ENCODE measurements around the gene PCLO. TPM values are rescaled to one million over a fixed set of nuclear protein-coding genes. Genes with fewer than 3 reads are reported as not detected.

Gene PCLO
- total and polyA plus RNA-seq, 2 of the 8 experiments (the other 6 are each of a cell fraction or from before 2014, with no cell fraction given): 1.5 to 3.2 TPM

- TF ChIP-seq, protein P1, sequence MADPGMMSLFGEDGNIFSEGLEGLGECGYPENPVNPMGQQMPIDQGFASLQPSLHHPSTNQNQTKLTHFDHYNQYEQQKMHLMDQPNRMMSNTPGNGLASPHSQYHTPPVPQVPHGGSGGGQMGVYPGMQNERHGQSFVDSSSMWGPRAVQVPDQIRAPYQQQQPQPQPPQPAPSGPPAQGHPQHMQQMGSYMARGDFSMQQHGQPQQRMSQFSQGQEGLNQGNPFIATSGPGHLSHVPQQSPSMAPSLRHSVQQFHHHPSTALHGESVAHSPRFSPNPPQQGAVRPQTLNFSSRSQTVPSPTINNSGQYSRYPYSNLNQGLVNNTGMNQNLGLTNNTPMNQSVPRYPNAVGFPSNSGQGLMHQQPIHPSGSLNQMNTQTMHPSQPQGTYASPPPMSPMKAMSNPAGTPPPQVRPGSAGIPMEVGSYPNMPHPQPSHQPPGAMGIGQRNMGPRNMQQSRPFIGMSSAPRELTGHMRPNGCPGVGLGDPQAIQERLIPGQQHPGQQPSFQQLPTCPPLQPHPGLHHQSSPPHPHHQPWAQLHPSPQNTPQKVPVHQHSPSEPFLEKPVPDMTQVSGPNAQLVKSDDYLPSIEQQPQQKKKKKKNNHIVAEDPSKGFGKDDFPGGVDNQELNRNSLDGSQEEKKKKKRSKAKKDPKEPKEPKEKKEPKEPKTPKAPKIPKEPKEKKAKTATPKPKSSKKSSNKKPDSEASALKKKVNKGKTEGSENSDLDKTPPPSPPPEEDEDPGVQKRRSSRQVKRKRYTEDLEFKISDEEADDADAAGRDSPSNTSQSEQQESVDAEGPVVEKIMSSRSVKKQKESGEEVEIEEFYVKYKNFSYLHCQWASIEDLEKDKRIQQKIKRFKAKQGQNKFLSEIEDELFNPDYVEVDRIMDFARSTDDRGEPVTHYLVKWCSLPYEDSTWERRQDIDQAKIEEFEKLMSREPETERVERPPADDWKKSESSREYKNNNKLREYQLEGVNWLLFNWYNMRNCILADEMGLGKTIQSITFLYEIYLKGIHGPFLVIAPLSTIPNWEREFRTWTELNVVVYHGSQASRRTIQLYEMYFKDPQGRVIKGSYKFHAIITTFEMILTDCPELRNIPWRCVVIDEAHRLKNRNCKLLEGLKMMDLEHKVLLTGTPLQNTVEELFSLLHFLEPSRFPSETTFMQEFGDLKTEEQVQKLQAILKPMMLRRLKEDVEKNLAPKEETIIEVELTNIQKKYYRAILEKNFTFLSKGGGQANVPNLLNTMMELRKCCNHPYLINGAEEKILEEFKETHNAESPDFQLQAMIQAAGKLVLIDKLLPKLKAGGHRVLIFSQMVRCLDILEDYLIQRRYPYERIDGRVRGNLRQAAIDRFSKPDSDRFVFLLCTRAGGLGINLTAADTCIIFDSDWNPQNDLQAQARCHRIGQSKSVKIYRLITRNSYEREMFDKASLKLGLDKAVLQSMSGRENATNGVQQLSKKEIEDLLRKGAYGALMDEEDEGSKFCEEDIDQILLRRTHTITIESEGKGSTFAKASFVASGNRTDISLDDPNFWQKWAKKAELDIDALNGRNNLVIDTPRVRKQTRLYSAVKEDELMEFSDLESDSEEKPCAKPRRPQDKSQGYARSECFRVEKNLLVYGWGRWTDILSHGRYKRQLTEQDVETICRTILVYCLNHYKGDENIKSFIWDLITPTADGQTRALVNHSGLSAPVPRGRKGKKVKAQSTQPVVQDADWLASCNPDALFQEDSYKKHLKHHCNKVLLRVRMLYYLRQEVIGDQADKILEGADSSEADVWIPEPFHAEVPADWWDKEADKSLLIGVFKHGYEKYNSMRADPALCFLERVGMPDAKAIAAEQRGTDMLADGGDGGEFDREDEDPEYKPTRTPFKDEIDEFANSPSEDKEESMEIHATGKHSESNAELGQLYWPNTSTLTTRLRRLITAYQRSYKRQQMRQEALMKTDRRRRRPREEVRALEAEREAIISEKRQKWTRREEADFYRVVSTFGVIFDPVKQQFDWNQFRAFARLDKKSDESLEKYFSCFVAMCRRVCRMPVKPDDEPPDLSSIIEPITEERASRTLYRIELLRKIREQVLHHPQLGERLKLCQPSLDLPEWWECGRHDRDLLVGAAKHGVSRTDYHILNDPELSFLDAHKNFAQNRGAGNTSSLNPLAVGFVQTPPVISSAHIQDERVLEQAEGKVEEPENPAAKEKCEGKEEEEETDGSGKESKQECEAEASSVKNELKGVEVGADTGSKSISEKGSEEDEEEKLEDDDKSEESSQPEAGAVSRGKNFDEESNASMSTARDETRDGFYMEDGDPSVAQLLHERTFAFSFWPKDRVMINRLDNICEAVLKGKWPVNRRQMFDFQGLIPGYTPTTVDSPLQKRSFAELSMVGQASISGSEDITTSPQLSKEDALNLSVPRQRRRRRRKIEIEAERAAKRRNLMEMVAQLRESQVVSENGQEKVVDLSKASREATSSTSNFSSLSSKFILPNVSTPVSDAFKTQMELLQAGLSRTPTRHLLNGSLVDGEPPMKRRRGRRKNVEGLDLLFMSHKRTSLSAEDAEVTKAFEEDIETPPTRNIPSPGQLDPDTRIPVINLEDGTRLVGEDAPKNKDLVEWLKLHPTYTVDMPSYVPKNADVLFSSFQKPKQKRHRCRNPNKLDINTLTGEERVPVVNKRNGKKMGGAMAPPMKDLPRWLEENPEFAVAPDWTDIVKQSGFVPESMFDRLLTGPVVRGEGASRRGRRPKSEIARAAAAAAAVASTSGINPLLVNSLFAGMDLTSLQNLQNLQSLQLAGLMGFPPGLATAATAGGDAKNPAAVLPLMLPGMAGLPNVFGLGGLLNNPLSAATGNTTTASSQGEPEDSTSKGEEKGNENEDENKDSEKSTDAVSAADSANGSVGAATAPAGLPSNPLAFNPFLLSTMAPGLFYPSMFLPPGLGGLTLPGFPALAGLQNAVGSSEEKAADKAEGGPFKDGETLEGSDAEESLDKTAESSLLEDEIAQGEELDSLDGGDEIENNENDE (IDR thresholded peaks at IDR 0.05; ENCODE audit: insufficient replicate concordance, low read length): no peak
- TF ChIP-seq SP1 (IDR thresholded peaks at IDR 0.05; ENCODE audit: low read depth, low read length) (no peak), EZH2 (IDR thresholded peaks at IDR 0.05; ENCODE audit: low read depth, low read length, severe bottlenecking) (no peak), PHF8 (conservative IDR thresholded peaks at IDR 0.05; ENCODE audit: low read depth, low read length) (no peak), JUN (IDR thresholded peaks at IDR 0.05; ENCODE audit: low read depth, low read length) (no peak), CEBPB (IDR thresholded peaks at IDR 0.05; ENCODE audit: low read depth, low read length) (no peak), E2F6 (IDR thresholded peaks at IDR 0.05) (no peak), CBX8 (IDR thresholded peaks at IDR 0.05; ENCODE audit: borderline replicate concordance, low read depth, low read length) (no peak), FOSL1 (IDR thresholded peaks at IDR 0.05; ENCODE audit: insufficient read depth, low read depth, low read length) (no peak), GABPA (IDR thresholded peaks at IDR 0.05; ENCODE audit: borderline replicate concordance, insufficient read depth, low read length) (no peak), KDM5A (IDR thresholded peaks at IDR 0.05; ENCODE audit: low read length) (no peak), ASH2L (IDR thresholded peaks at IDR 0.05; ENCODE audit: low read length) (no peak)
Observed at GRCh38 chr7:82715344-82715743, 447.3 kb downstream of the PCLO start (continued).
